ENCODE measurements around the gene LIN7B. TPM values are rescaled to one million over a fixed set of nuclear protein-coding genes. Genes with fewer than 3 reads are reported as not detected.

LIN7B gene
- total and polyA plus RNA-seq, 9 of the 15 experiments (the other 6 are each of a cell fraction or from before 2014, with no cell fraction given): 0.89 to 15.7 (median 4.0) TPM

DNA sequence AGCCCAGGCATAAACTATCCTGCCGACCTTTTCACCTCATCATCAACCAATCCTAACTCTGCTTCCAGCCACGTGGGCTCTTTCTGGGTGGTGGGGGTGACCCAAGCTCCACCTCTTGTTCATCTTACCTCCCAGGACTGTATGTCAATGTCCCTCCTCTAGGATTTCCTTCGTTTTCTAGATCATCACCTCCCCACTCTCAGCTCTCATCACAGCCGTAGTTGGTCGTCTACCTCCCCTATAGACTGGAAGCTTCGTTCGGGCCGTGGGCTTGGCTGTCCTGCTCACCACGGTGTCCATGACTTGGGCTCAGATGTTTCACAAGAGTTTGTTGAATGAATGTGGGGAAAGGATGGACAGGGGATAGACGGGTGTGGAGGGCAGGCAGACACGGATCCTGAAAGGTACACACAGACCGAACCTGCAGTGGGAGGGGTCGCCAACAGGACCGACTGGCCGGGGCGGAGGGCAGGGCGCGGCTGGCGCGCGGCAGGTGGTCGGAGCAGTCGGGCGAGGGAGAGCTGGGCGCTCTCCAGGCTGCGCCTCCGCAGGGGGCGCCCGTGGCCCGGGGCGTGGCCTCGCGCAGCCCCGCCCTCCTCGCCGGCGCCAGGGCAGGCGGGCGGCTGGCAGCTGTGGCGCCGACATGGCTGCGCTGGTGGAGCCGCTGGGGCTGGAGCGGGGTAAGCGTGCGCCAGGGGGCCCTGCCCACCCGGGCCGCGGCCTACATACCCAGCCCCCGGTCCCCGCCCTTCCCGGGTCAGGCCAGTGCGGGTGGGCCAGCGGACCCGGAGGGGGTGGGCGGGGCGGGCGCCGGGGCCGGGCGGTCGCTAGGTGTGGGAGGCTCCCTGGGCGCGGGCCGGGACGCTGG lies at the start of gene LIN7B (continued):
- TF ChIP-seq, protein P1, sequence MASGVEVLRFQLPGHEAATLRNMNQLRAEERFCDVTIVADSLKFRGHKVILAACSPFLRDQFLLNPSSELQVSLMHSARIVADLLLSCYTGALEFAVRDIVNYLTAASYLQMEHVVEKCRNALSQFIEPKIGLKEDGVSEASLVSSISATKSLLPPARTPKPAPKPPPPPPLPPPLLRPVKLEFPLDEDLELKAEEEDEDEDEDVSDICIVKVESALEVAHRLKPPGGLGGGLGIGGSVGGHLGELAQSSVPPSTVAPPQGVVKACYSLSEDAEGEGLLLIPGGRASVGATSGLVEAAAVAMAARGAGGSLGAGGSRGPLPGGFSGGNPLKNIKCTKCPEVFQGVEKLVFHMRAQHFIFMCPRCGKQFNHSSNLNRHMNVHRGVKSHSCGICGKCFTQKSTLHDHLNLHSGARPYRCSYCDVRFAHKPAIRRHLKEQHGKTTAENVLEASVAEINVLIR (CRISPR knock-in tag; IDR thresholded peaks at IDR 0.05): peak; percentile 13; the same call in 1 of the 2 replicates
- TF ChIP-seq ZNF668 (CRISPR knock-in tag; IDR thresholded peaks at IDR 0.05) (no peak), CEBPB (tag; IDR thresholded peaks at IDR 0.05) (peak; percentile 90), ZNF316 (IDR thresholded peaks at IDR 0.05) (peak; percentile 35; the same call in 1 of the 2 replicates), E2F1 (CRISPR knock-in tag; IDR thresholded peaks at IDR 0.05) (0 out of 2 replicates have a peak, but pooled peaks have one; percentile 46), CTCFL (IDR thresholded peaks at IDR 0.05; ENCODE audit: borderline replicate concordance, insufficient read depth, low read depth, low read length, poor library complexity, severe bottlenecking) (peak; percentile 85), DPF2 (IDR thresholded peaks at IDR 0.05) (peak; percentile 46; the same call in 1 of the 2 replicates), NRF1 (conservative IDR thresholded peaks at IDR 0.05 in 1 of 2, IDR thresholded peaks at IDR 0.05 in 1 of 2) (peak; percentile 71 to 80), TCFL5 (CRISPR knock-in tag; conservative IDR thresholded peaks at IDR 0.05) (no peak), NFIC (IDR thresholded peaks at IDR 0.05) (peak; percentile 45), SP1 (CRISPR knock-in tag; IDR thresholded peaks at IDR 0.05) (peak; percentile 77), USF2 (CRISPR knock-in tag; IDR thresholded peaks at IDR 0.05) (peak; percentile 95), NONO (IDR thresholded peaks at IDR 0.05; ENCODE audit: low read depth in 2 of 2, low read length in 1 of 2) (peak in 1 of 2 experiments; percentile 84; a peak in 2 of 4 replicates), POLR2H (tag; IDR thresholded peaks at IDR 0.05; ENCODE audit: low read depth) (no peak)
- TF ChIP-seq, protein P2, sequence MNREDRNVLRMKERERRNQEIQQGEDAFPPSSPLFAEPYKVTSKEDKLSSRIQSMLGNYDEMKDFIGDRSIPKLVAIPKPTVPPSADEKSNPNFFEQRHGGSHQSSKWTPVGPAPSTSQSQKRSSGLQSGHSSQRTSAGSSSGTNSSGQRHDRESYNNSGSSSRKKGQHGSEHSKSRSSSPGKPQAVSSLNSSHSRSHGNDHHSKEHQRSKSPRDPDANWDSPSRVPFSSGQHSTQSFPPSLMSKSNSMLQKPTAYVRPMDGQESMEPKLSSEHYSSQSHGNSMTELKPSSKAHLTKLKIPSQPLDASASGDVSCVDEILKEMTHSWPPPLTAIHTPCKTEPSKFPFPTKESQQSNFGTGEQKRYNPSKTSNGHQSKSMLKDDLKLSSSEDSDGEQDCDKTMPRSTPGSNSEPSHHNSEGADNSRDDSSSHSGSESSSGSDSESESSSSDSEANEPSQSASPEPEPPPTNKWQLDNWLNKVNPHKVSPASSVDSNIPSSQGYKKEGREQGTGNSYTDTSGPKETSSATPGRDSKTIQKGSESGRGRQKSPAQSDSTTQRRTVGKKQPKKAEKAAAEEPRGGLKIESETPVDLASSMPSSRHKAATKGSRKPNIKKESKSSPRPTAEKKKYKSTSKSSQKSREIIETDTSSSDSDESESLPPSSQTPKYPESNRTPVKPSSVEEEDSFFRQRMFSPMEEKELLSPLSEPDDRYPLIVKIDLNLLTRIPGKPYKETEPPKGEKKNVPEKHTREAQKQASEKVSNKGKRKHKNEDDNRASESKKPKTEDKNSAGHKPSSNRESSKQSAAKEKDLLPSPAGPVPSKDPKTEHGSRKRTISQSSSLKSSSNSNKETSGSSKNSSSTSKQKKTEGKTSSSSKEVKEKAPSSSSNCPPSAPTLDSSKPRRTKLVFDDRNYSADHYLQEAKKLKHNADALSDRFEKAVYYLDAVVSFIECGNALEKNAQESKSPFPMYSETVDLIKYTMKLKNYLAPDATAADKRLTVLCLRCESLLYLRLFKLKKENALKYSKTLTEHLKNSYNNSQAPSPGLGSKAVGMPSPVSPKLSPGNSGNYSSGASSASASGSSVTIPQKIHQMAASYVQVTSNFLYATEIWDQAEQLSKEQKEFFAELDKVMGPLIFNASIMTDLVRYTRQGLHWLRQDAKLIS (CRISPR knock-in tag; IDR thresholded peaks at IDR 0.05): 0 out of 2 replicates have a peak, but pooled peaks have one; percentile 22
